Motor neuron (in vitro differentiated cells): ENCODE results near the gene PDCL3. TPM values are rescaled to one million over a fixed set of nuclear protein-coding genes. Genes with fewer than 3 reads are reported as not detected.

Source experiments
- ATAC-seq, 8 experiments: fragments of 200-7000 bp; cut with Tn5 transposase; replicated peaks in 6 of 8; 2 replicates each; pipeline ENCODE4 v1.8.0; 2021; ENCODE audit warnings: mild to moderate bottlenecking in 8 of 8, moderate library complexity in 8 of 8
- H3K27ac ChIP-seq, 2 donors: fragments of 250-450 bp; sonication (Bioruptor Pico); 2 replicates each; pipeline ENCODE4 v1.9.0; 2021; ENCODE audit warnings: antibody characterized with exemption in 2 of 2, mild to moderate bottlenecking in 2 of 2, moderate library complexity in 1 of 2
- H3K4me1 ChIP-seq, 2 donors: fragments of 250-450 bp; sonication (Bioruptor Pico); replicated peaks in 1 of 2; 2 replicates each; pipeline ENCODE4 v1.6.1; 2021; ENCODE audit warnings: antibody characterized with exemption in 2 of 2, mild to moderate bottlenecking in 2 of 2, moderate library complexity in 1 of 2
- H3K4me3 ChIP-seq, 5 donors: fragments of 250-450 bp; sonication (Bioruptor Pico); 2 replicates each; pipeline ENCODE4 v1.9.0; 2021; ENCODE audit warnings: antibody characterized with exemption in 5 of 5, mild to moderate bottlenecking in 5 of 5, moderate library complexity in 4 of 5
- WGBS, 10 experiments: fragments of 450-650 bp; shearing (Covaris generic); methylation state at CpG; one replicate each; pipeline ENCODE4 v1.0.0; 2022; 5-methylcytosine and 5-hydroxymethylcytosine counted together
- in situ Hi-C, 9 experiments: fragments of 400-800 bp; cut with MboI; loops; one replicate each; pipeline ENCODE4 v1.15.0; 2021; ENCODE audit warnings: low sequenced_read_pairs in 9 of 9, low pct_unique_long_range_greater_than_20kb in 2 of 9; ENCODE audit not compliant: unreplicated experiment in 9 of 9
- total RNA-seq, 8 experiments: library from RNA; unstranded; fragments of 300-600 nt; gene quantifications; 2 replicates each; pipeline versions ENCODE4 v1.2.3 to v1.2.4, GENCODE V29; 2022

The PDCL3 gene
- total RNA-seq, 8 experiments from 2014 or later = 10.9 to 28.3 (median 12.7) TPM

DNA sequence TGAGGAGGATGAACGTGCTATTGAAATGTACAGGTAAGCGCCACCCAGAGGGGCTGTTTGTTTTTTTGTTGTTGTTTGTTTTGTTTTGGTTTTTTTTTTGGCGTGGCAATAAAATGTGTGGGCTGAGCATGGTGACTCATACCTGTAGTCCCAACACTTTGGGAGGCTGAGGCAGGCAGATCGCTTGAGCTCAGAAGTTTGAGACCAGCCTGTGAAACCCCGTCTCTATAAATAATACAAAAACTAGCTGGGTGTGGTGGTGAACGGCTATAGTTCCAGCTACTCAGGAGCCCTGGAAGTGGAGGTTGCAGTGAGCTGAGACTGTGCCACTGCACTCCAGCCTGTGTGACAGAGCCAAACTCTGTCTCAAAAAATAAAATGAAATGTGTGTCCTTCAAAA is 6.2 kb downstream of the PDCL3 start:
- in situ Hi-C loops = no loop called here
- no peak for ATAC-seq
- Histone ChIP-seq H3K27ac (no peak overlapping the region), H3K4me1 (no peaks in the 10 kb centered on the region), H3K4me3 (no peak overlapping the region)
- 50 to 100% (median 86%) methylated on average over 1 to 4 of the region's 6 CpGs for WGBS, 10 experiments

DNA sequence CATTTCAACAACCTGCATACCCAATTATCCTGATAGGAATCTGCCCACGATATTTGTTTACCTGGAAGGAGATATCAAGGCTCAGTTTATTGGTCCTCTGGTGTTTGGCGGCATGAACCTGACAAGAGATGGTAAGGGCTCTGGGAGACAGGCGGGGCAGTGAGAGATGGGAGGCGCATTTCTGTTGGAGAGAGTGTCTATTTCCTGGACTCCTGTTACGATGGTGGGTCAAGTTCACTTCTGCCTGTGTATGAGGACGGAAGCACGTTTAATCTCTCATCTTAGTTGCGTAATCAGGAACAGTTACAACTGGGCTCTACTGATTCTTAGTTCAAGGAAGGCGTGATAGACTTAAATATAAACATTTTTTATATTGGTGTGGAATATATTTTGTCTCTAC is 8.9 kb downstream of the PDCL3 start:
- Histone ChIP-seq H3K4me1 (no peaks in the 10 kb centered on the region), H3K4me3 (no peak overlapping the region), H3K27ac (no peak overlapping the region)
- WGBS, 10 experiments = 86 to 100% (median 91%) methylated on average over 2 to 8 of the region's 9 CpGs; no CpG with 5 or more reads in 3 of the 10 experiments
- ATAC-seq = no peak
- in situ Hi-C loops = no loop called here

DNA sequence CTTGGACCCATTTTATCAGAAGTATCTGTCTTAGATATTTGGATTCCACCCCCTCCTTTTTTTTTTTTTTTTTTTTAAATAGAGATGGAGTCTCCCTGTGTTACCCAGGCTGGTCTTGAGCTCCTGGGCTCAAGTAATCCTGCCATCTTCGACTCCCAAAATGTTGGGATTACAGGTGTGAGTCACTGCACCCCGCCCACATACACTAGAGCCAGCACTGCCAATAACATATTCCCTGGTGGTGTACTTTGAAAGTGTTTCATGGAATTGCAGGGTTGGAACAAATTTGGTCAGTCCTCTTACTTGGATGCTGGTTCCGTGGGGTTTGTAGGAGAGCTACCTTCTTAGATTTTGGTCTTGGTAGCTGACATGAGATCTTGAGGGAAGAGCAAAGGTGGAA is 15.0 kb downstream of the PDCL3 start:
- ATAC-seq = peak in 1 of 8 experiments; percentile 34
- H3K4me3 ChIP-seq = no peak overlapping the region
- 50 to 100% (median 96%) methylated on average over 1 to 3 of the region's 3 CpGs; no CpG with 5 or more reads in 2 of the 10 experiments for WGBS, 10 experiments
- in situ Hi-C loops = no loop called here
- H3K4me1 ChIP-seq = no peaks in the 10 kb centered on the region
- H3K27ac ChIP-seq = no peak overlapping the region

DNA sequence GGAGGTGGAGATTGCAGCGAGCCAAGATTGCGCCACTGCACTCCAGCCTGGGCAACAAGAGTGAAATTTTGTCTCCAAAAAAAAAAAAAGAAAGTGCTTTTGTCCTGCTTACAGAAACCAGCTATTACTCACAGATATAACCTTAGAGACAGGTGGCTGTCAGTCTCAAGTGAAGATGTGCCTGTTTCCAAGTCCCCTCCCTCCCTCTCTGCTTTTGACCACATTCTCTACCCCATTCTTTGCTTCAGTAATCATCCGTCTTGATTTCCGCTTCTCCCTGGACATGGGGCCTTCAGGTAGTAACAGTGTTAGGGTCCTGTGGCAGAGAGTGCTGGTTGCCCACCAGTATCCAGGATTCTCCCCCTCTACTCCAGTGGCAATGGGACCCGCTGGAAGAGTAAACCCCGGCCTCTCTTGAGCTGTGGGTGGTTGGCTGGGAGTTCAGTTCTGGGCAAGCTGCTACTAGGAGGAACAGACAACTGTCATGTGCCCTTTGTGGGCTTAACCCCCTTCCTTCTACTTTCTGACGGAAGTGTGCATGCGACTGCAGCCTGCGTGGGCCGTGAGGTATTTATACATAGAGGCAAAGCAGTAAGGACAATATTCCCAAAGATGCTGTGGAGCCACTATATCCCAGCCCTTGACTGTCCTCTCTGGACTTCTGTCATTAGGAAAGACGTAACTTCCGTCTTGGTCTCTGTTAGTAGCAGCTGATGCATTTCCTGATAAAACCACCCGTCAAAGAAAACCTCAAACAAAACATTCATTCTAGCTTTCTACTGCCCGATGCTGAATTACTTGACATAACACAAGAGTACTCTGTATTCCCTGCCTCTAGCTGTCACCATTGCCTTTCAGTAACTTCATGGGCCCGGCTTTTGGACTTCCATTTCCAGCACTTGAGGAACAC is 17.8 kb downstream of the PDCL3 start:
- no peaks in the 10 kb centered on the region for H3K4me1 ChIP-seq
- no peak overlapping the region for H3K27ac ChIP-seq
- in situ Hi-C loops = no loop called here
- WGBS, 10 experiments = 60 to 100% (median 92%) methylated on average over 1 to 15 of the region's 15 CpGs; no CpG with 5 or more reads in 1 of the 10 experiments
- ATAC-seq = no peak
- no peak overlapping the region for H3K4me3 ChIP-seq

DNA sequence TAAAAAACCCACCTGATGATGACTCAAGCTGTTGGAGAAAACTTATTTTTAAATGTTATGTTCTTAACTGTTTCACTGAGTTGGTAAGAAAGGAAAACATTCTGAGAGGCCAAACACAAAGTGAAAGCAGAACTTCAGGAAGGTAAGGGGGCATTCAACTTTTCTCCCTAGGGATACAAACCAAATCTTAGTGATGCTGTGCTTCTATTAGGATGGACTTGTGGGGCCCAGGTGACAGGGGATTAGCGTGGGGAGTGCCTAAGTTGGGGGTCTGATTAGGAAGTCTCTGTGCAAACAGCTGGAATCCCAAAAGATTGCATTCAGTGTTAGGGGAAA is 18.5 kb downstream of the PDCL3 start:
- no peak for ATAC-seq
- WGBS, 10 experiments = 57 to 86% (median 73%) methylated on average over 1 of the region's 1 CpG; no CpG with 5 or more reads in 6 of the 10 experiments
- in situ Hi-C loops = no loop called here
- Histone ChIP-seq H3K4me3 (no peak overlapping the region), H3K27ac (no peak overlapping the region), H3K4me1 (no peaks in the 10 kb centered on the region)

DNA sequence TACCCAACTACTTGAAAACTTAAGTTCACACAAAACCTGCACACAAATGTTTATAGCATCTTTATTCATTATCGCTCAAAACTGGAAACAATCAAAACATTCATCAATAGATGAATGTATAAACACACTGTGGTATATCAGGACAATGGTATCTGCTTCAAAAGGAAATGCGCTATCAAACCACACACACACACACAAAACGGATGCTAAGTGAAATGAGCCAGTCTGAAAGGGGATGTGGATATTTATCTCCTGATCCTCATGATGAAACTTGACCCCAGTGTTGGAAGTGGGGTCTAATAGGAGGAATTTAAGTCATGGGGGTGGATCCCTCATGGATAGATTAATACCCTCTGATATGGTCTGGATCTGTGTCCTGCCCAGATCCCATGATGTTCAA is 22.0 kb downstream of the PDCL3 start:
- Histone ChIP-seq H3K4me3 (no peak overlapping the region), H3K4me1 (no peaks in the 10 kb centered on the region), H3K27ac (no peak overlapping the region)
- in situ Hi-C loops = no loop called here
- ATAC-seq = no peak
- WGBS, 10 experiments = 17 to 100% (median 50%) methylated on average over 1 to 3 of the region's 3 CpGs

DNA sequence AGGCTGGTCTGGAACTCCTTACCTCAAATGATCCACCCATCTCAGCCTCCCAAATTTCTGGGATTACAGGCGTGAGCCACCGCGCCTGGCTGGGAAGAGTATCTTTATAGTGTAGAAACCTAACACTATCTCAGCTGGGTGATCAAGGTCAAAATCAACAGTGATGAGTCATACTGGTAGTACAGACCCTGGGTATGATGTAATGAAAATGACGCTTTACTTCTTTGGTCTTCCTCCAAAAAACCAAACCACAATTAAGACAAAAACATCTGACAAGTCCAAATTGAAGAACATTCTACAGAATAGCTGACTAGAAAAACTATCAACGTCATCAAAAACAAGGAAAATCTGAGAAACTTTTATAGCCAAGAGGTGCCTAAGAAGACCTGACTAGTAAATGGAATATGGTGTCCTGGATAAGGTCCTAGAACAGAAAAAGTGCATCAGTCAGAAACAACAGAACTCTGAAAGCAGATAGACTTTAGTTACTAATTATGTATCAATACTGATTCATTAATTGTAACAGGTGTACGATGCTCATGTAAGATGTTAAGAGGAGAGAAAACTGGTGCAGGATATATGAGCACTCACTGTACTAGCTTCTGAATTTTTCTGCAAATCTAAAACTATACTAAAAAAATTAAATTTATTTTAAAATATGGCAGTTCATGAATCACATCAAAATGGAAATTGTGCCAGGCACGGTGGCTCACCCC is 25.4 kb downstream of the PDCL3 start:
- no peak for ATAC-seq
- in situ Hi-C loops = no loop called here
- WGBS, 10 experiments = 0 to 100% (median 71%) methylated on average over 1 to 7 of the region's 7 CpGs; no CpG with 5 or more reads in 1 of the 10 experiments
- H3K4me1 ChIP-seq = no peaks in the 10 kb centered on the region
- H3K4me3 ChIP-seq = no peak overlapping the region
- no peak overlapping the region for H3K27ac ChIP-seq

DNA sequence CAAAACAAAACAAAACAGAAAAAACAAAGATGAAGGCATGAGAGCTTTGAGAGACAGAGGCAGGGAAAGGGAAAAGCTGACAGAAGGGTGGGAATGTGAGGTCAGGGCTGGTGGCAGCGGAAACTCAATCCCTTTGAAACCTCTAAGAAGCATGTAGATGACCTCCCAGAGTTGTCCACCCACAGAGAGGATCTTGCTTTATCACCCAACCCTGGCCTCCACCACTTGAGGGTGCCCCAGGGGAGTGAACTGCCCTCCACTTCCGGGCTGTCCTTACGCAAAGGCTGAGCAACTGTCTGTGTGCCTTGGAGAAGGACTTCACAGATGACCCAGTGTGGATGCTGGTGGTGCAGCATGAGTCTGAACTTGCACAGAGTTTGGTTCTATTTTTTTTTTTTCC is 26.7 kb downstream of the PDCL3 start:
- H3K27ac ChIP-seq = no peak overlapping the region
- ATAC-seq = no peak
- H3K4me1 ChIP-seq = no peaks in the 10 kb centered on the region
- H3K4me3 ChIP-seq = no peak overlapping the region
- WGBS, 10 experiments = 57 to 100% (median 60%) methylated on average over 1 to 3 of the region's 3 CpGs; no CpG with 5 or more reads in 4 of the 10 experiments
- in situ Hi-C loops = no loop called here

DNA sequence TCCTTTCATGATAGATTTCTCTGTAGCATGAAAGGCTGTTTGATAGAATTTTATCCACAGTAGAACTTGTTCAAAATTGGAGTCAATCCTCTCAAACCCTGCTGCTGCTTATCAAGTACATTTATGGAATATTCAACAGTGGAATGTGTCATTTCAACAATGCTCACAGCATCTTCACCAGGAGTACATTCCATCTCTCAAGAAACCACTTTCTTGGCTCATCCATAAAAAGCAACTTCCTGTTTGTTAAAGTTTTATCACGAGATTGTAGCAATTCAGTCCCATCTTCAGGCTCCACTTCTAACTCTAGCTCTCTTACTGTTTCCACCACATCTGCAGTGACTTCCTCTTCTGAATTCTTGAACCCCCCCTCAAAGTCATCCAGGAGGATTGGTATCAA is 29.4 kb downstream of the PDCL3 start:
- no peak overlapping the region for H3K27ac ChIP-seq
- WGBS, 10 experiments = 0 to 86% (median 78%) methylated on average over 1 of the region's 1 CpG; no CpG with 5 or more reads in 4 of the 10 experiments
- no peak overlapping the region for H3K4me3 ChIP-seq
- no peak for ATAC-seq
- no peaks in the 10 kb centered on the region for H3K4me1 ChIP-seq
- in situ Hi-C loops = no loop called here

DNA sequence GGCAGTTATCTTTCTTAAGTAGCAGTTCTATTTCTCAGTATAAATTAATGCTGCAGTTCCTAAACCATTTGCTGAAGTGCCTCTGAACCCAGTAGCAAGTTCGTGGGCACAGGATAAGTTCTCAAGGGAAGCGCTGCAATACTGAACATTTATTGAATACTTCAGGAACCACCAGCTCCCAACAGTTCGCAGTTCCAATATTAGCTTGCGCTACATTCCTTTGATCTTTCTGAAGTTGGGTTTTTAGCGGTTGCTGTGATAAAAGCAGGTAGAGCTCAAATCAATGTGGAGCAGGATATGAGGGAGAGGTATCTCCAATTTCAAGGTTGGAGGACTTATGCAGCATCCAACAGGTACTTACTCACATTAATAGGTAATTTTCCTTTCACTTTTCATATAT is 33.7 kb downstream of the PDCL3 start:
- 67 to 100% (median 89%) methylated on average over 1 to 5 of the region's 5 CpGs for WGBS, 10 experiments
- Histone ChIP-seq H3K27ac (no peak overlapping the region), H3K4me3 (no peak overlapping the region), H3K4me1 (peaks cover 0 to under 1% of the 10 kb centered on the region in 2 donors)
- in situ Hi-C loops = no loop called here
- ATAC-seq = no peak

DNA sequence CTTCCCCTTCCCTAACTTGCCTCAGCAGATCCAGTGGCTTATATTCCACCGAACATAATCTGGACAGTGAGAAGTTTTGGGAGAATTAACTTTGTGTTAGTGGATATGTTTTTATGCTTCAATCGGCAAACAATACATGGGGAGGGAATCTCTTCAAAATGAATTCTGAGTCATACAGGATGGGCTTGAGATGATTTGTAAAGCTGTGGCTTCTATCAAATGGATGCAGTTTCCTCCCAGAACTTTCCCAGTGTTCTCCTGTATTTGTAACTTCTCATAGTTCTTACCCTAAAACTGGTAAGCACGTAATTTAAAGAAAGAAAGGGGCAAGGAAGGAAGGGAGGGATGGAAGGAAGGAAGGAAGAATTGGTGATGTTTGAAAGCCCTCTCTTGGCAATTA is 36.8 kb downstream of the PDCL3 start:
- ATAC-seq = no peak
- 57 to 100% (median 97%) methylated on average over 1 to 3 of the region's 3 CpGs; no CpG with 5 or more reads in 2 of the 10 experiments for WGBS, 10 experiments

DNA sequence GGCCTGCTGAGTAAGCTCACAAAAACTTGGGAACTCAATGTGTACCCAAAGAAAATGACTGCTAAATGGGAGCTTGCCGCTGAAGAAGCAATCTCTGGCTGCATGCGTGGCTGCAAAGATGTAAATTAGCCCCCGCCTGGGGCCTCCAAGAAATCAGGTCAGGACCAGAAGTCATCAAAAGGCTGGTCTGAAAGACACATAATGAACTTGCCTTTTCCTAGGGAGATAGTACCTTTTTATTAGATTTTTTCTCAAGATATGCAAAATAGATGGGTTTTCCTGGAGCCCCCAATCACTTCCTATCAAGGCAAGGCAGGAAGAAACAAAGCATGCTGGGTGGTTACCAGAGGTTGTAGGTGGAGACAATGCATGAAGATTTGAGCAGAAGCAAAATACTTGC is 38.9 kb downstream of the PDCL3 start:
- 45 to 82% (median 67%) methylated on average over 2 to 3 of the region's 3 CpGs; no CpG with 5 or more reads in 5 of the 10 experiments for WGBS, 10 experiments
- ATAC-seq = peak in 3 of 8 experiments; percentile 25 to 48 (median 39)
- peaks cover 11 to 12% of the 10 kb centered on the region in 2 donors for H3K4me1 ChIP-seq
- H3K27ac ChIP-seq = no peak overlapping the region
- H3K4me3 ChIP-seq = no peak overlapping the region
- in situ Hi-C loops = loop anchor here in 7 of 9 experiments (10.0 to 25.0 kb wide), 4 partner anchors 111 to 611 kb away; no protein-coding TSS in a partner anchor

More for the DNA sequence above, 36.8 kb downstream of the PDCL3 start:
- in situ Hi-C loops = no loop called here
- Histone ChIP-seq H3K27ac (no peak overlapping the region), H3K4me3 (no peak overlapping the region), H3K4me1 (peaks cover 11 to 12% of the 10 kb centered on the region in 2 donors)

DNA sequence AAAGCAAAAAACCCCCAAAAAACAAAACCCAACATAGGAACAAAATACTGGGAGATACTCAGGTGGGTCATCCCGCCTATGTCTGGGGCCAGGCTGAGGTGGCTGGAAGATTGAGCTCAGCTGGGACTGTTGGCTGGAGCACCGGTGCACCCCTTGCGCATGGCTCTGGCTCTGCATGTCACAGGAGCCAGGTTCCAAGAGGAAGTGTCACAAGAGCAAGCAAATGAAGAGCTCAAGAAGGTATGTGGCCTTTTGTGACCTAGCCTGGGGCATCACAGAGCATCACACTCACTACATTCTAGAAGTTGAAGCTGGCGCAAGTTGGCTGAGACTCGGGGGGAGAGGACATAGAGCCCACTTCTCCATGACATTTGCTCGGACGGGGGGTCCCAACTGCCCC is 40.6 kb downstream of the PDCL3 start:
- ATAC-seq = no peak
- in situ Hi-C loops = loop anchor here in 7 of 9 experiments (10.0 to 25.0 kb wide), 4 partner anchors 109 to 609 kb away; no protein-coding TSS in a partner anchor

More for the DNA sequence above, 40.6 kb downstream of the PDCL3 start:
- no peak overlapping the region for H3K27ac ChIP-seq
- H3K4me1 ChIP-seq = peaks cover 11 to 12% of the 10 kb centered on the region in 2 donors
- H3K4me3 ChIP-seq = no peak overlapping the region
- 71 to 100% (median 92%) methylated on average over 1 to 4 of the region's 7 CpGs; no CpG with 5 or more reads in 5 of the 10 experiments for WGBS, 10 experiments
